Muscle layer of duodenum (tissue), 2 donors: ENCODE measurements around the gene TNFSF4.
"Not testable (repeated sequence)": the region's sequence is repeated elsewhere in the genome, so short reads cannot be mapped to it uniquely, and the experiment has no call there.

ENCODE experiments used
- H3K27ac ChIP-seq: one replicate; pipeline ENCODE4 v1.7.0; 2013; ENCODE audit warnings: mild to moderate bottlenecking, low read length
- H3K27me3 ChIP-seq: one replicate; pipeline ENCODE4 v1.7.0; 2013; ENCODE audit warnings: low read depth, mild to moderate bottlenecking, control low read depth, low read length
- H3K36me3 ChIP-seq, 2 donors: one replicate each; pipeline ENCODE4 v1.7.0; 2013; ENCODE audit warnings: low read length in 2 of 2, control low read depth in 1 of 2, mild to moderate bottlenecking in 1 of 2; ENCODE audit not compliant: insufficient read depth in 2 of 2, control insufficient read depth in 1 of 2
- H3K4me1 ChIP-seq, 2 donors: one replicate each; pipeline ENCODE4 v1.7.0; 2013; ENCODE audit warnings: low read length in 2 of 2, mild to moderate bottlenecking in 2 of 2, control low read depth in 1 of 2, moderate library complexity in 1 of 2; ENCODE audit not compliant: insufficient read depth in 2 of 2, control insufficient read depth in 1 of 2
- H3K4me3 ChIP-seq, 2 donors: one replicate each; pipeline ENCODE4 v1.7.0; 2013; ENCODE audit warnings: low read length in 2 of 2, low read depth in 1 of 2, mild to moderate bottlenecking in 1 of 2
- H3K9me3 ChIP-seq, 2 donors: one replicate each; pipeline ENCODE4 v1.7.0; 2013; ENCODE audit warnings: low read length in 2 of 2, control low read depth in 1 of 2, mild to moderate bottlenecking in 1 of 2; ENCODE audit not compliant: control insufficient read depth in 1 of 2
- donor health status: healthy.

The TNFSF4 gene

GRCh38 chr1:173162601-173163000 lies 44.5 kb downstream of the TNFSF4 start:
- Histone ChIP-seq H3K27ac (no peak overlapping the region), H3K4me1 (no peaks in the 10 kb centered on the region), H3K4me3 (no peak overlapping the region), H3K36me3 (no peaks in the 10 kb centered on the region), H3K9me3 (no peaks in the 10 kb centered on the region), H3K27me3 (no peaks in the 10 kb centered on the region)

- Histone ChIP-seq H3K9me3 (no peaks in the 10 kb centered on the region), H3K27ac (no peak overlapping the region), H3K27me3 (no peaks in the 10 kb centered on the region), H3K36me3 (no peaks in the 10 kb centered on the region), H3K4me3 (no peak overlapping the region), H3K4me1 (no peaks in the 10 kb centered on the region)
Measured at GRCh38 chr1:173161510-173162221, 45.5 kb downstream of the TNFSF4 start.

GRCh38 chr1:173153964-173154363 lies 53.2 kb downstream of the TNFSF4 start:
- not testable (repeated sequence) for H3K9me3 ChIP-seq, H3K27ac ChIP-seq, H3K4me1 ChIP-seq, H3K4me3 ChIP-seq, H3K27me3 ChIP-seq, H3K36me3 ChIP-seq

- H3K27me3 ChIP-seq = no peaks in the 10 kb centered on the region
- H3K4me3 ChIP-seq = no peak overlapping the region
- no peaks in the 10 kb centered on the region for H3K9me3 ChIP-seq
- H3K36me3 ChIP-seq = no peaks in the 10 kb centered on the region
- no peak overlapping the region for H3K27ac ChIP-seq
- no peaks in the 10 kb centered on the region for H3K4me1 ChIP-seq
Measured at GRCh38 chr1:173153503-173153902, 53.6 kb downstream of the TNFSF4 start.

GRCh38 chr1:173152598-173152997 lies 54.5 kb downstream of the TNFSF4 start:
- Histone ChIP-seq H3K9me3 (no peaks in the 10 kb centered on the region), H3K4me3 (no peak overlapping the region)

GRCh38 chr1:173150795-173151194 lies 56.3 kb downstream of the TNFSF4 start:
- Histone ChIP-seq H3K36me3 (no peaks in the 10 kb centered on the region), H3K9me3 (peaks cover 0 to 1% of the 10 kb centered on the region in 2 donors), H3K27ac (no peak overlapping the region), H3K27me3 (no peaks in the 10 kb centered on the region), H3K4me1 (no peaks in the 10 kb centered on the region), H3K4me3 (no peak overlapping the region)

More at GRCh38 chr1:173152598-173152997, 54.5 kb downstream of the TNFSF4 start:
- Histone ChIP-seq H3K4me1 (no peaks in the 10 kb centered on the region), H3K36me3 (no peaks in the 10 kb centered on the region), H3K27me3 (no peaks in the 10 kb centered on the region), H3K27ac (no peak overlapping the region)

- H3K36me3 ChIP-seq = no peaks in the 10 kb centered on the region
- H3K27ac ChIP-seq = no peak overlapping the region
- H3K4me1 ChIP-seq = no peaks in the 10 kb centered on the region
- no peaks in the 10 kb centered on the region for H3K27me3 ChIP-seq
- no peak overlapping the region for H3K4me3 ChIP-seq
- peaks cover 4 to 6% of the 10 kb centered on the region in 2 donors for H3K9me3 ChIP-seq
Measured at GRCh38 chr1:173149887-173150286, 57.2 kb downstream of the TNFSF4 start.

- H3K9me3 ChIP-seq = peaks cover 4 to 6% of the 10 kb centered on the region in 2 donors
- H3K36me3 ChIP-seq = no peaks in the 10 kb centered on the region
- H3K4me1 ChIP-seq = no peaks in the 10 kb centered on the region
- H3K4me3 ChIP-seq = no peak overlapping the region
- no peak overlapping the region for H3K27ac ChIP-seq
- no peaks in the 10 kb centered on the region for H3K27me3 ChIP-seq
Measured at GRCh38 chr1:173148971-173149370, 58.2 kb downstream of the TNFSF4 start.

- Histone ChIP-seq H3K4me1 (no peaks in the 10 kb centered on the region), H3K27ac (no peak overlapping the region), H3K9me3 (peaks cover 4 to 6% of the 10 kb centered on the region in 2 donors), H3K4me3 (no peak overlapping the region), H3K27me3 (no peaks in the 10 kb centered on the region), H3K36me3 (no peaks in the 10 kb centered on the region)
Measured at GRCh38 chr1:173148545-173148944, 58.6 kb downstream of the TNFSF4 start.

- Histone ChIP-seq H3K27me3 (no peaks in the 10 kb centered on the region), H3K4me1 (no peaks in the 10 kb centered on the region), H3K36me3 (no peaks in the 10 kb centered on the region), H3K9me3 (peaks cover 4 to 15% of the 10 kb centered on the region in 2 donors), H3K4me3 (no peak overlapping the region), H3K27ac (no peak overlapping the region)
Measured at GRCh38 chr1:173140733-173141132, 66.4 kb downstream of the TNFSF4 start.

- Histone ChIP-seq H3K27me3 (no peaks in the 10 kb centered on the region), H3K27ac (no peak overlapping the region), H3K4me3 (no peak overlapping the region), H3K36me3 (no peaks in the 10 kb centered on the region), H3K4me1 (no peaks in the 10 kb centered on the region), H3K9me3 (peaks cover 0 to 11% of the 10 kb centered on the region in 2 donors)
Measured at GRCh38 chr1:173139706-173140105, 67.4 kb downstream of the TNFSF4 start.

GRCh38 chr1:173137107-173137706 lies 69.9 kb downstream of the TNFSF4 start:
- Histone ChIP-seq H3K4me1 (no peaks in the 10 kb centered on the region), H3K27me3 (no peaks in the 10 kb centered on the region), H3K9me3 (peaks cover 0 to 10% of the 10 kb centered on the region in 2 donors), H3K36me3 (no peaks in the 10 kb centered on the region), H3K27ac (no peak overlapping the region), H3K4me3 (no peak overlapping the region)
